Caco-2 (cell line): Measurements from ENCODE around the gene TIMM50. TPM values are rescaled to one million over a fixed set of nuclear protein-coding genes. Genes with fewer than 3 reads are reported as not detected.
A peak's percentile ranks its signal among the peaks of the same experiment; 100 is the strongest.
"Not testable (repeated sequence)": the region's sequence is repeated elsewhere in the genome, so short reads cannot be mapped to it uniquely, and the experiment has no call there.

ENCODE experiments used
- BruUV-seq: library from RNA; stranded (reverse); fragments of 400-500 nt; replicated peaks from 2 replicates; lab custom pipeline; 2021; lab: Mats Ljungman, UMichigan
- CTCF ChIA-PET: fragments of 300-600 bp; sonication (Branson Sonifier 250); formaldehyde crosslinking; loops from one replicate; lab custom pipeline; 2022; ENCODE audit warnings: antibody characterized with exemption; lab: Charles Lee
- POLR2A ChIA-PET: fragments of 300-600 bp; sonication (Branson Sonifier 250); formaldehyde crosslinking; loops from one replicate; lab custom pipeline; 2022; ENCODE audit warnings: antibody characterized with exemption; lab: Charles Lee
- DNase-seq, 2 experiments: peaks; one replicate each; pipeline versions ENCODE4 v3.0.0 to v3.0.0-alpha.2; 2020 to 2022
- H3K27me3 ChIP-seq: replicated peaks from 2 replicates; pipeline ENCODE4 v1.6.0; 2011; ENCODE audit warnings: low read length; ENCODE audit not compliant: control insufficient read depth, insufficient read depth
- H3K36me3 ChIP-seq: 2 replicates; pipeline ENCODE4 v1.5.1; 2011; ENCODE audit warnings: low read length; ENCODE audit not compliant: control insufficient read depth, insufficient read depth
- H3K4me1 ChIP-seq: fragments of 250-450 bp; sonication (Bioruptor Pico); 2 replicates; pipeline ENCODE4 v1.5.1; 2020; ENCODE audit warnings: mild to moderate bottlenecking
- H3K4me3 ChIP-seq: 2 replicates; pipeline ENCODE4 v1.5.1; 2011; ENCODE audit warnings: low read depth, mild to moderate bottlenecking, control low read depth, low read length
- H3K9me3 ChIP-seq: fragments of 250-450 bp; sonication (Bioruptor Pico); 2 replicates; pipeline ENCODE4 v1.5.1; 2020; ENCODE audit warnings: mild to moderate bottlenecking, moderate library complexity
- H3K27ac Mint-ChIP-seq: one replicate; pipeline ENCODE4 v1.8.0; 2022; ENCODE audit warnings: mixed read lengths; ENCODE audit not compliant: unreplicated experiment
- H3K27me3 Mint-ChIP-seq: one replicate; pipeline ENCODE4 v1.8.0; 2022; ENCODE audit warnings: mixed read lengths; ENCODE audit not compliant: insufficient read depth, unreplicated experiment
- H3K36me3 Mint-ChIP-seq: one replicate; pipeline ENCODE4 v1.8.0; 2022; ENCODE audit warnings: mild to moderate bottlenecking, mixed read lengths; ENCODE audit not compliant: insufficient read depth, unreplicated experiment
- H3K4me1 Mint-ChIP-seq: one replicate; pipeline ENCODE4 v1.8.0; 2022; ENCODE audit warnings: low read depth, mixed read lengths; ENCODE audit not compliant: unreplicated experiment
- H3K4me3 Mint-ChIP-seq: one replicate; pipeline ENCODE4 v1.8.0; 2022; ENCODE audit warnings: mild to moderate bottlenecking, moderate library complexity, mixed read lengths; ENCODE audit not compliant: unreplicated experiment
- H3K9me3 Mint-ChIP-seq: one replicate; pipeline ENCODE4 v1.8.0; 2022; ENCODE audit warnings: mixed read lengths; ENCODE audit not compliant: unreplicated experiment
- CTCF ChIP-seq, 2 experiments: fragments of 200-600 bp in 1 of 2; IDR thresholded peaks; 1 replicate in 1 of 2; 2 replicates in 1 of 2; pipeline versions ENCODE4 v1.5.1 to v1.8.0; 2011 to 2022; ENCODE audit warnings: antibody characterized with exemption in 1 of 2, control low read depth in 1 of 2, inconsistent platforms in 1 of 2, low read depth in 1 of 2, low read length in 1 of 2, mild to moderate bottlenecking in 1 of 2, moderate library complexity in 1 of 2; ENCODE audit not compliant: insufficient read depth in 1 of 2, severe bottlenecking in 1 of 2, unreplicated experiment in 1 of 2
- intact Hi-C: fragments of 100-400 bp; cut with micrococcal nuclease; formaldehyde crosslinking; loops from one replicate; pipeline ENCODE4 v1.10.0; 2022; ENCODE audit not compliant: unreplicated experiment
- total RNA-seq: library from RNA; stranded (reverse); gene quantifications from 2 replicates; pipeline ENCODE4 v1.2.3, GENCODE V29; 2022

Gene TIMM50
- total RNA-seq, 1 experiment from 2014 or later, result 152 TPM

- Histone ChIP-seq H3K36me3 (peaks cover 3% of the 10 kb centered on the region), H3K9me3 (no peaks in the 10 kb centered on the region), H3K27me3 (no peaks in the 10 kb centered on the region), H3K4me1 (peaks cover 8% of the 10 kb centered on the region), H3K4me3 (no peak overlapping the region)
- Mint-ChIP-seq H3K27ac (peak overlapping the region; percentile 61), H3K9me3 (no peaks in the 10 kb centered on the region), H3K36me3 (peaks cover 74% of the 10 kb centered on the region), H3K4me1 (peaks cover 18% of the 10 kb centered on the region), H3K4me3 (no peak overlapping the region), H3K27me3 (no peaks in the 10 kb centered on the region)
- no peak for DNase-seq
- CTCF ChIA-PET, result interaction anchor here (0.6 to 0.7 kb wide), 2 partner anchors 25 kb away, joined by 3 read pairs; no protein-coding TSS in a partner anchor
- POLR2A ChIA-PET, result no interaction called here
- TF ChIP-seq CTCF (IDR thresholded peaks at IDR 0.05; ENCODE audit: insufficient read depth in 1 of 2, low read depth in 1 of 2, low read length in 1 of 2, severe bottlenecking in 1 of 2, unreplicated experiment in 1 of 2), result no peak
- BruUV-seq, result no TSS peak
- intact Hi-C loops, result no loop called here
These were observed 31.4 kb upstream of the TIMM50 start for GRCh38 chr19:39449116-39449797.

GRCh38 chr19:39451257-39451656 lies 29.4 kb upstream of the TIMM50 start:
- intact Hi-C loops, BruUV-seq, CTCF ChIA-PET: not testable (repeated sequence)

GRCh38 chr19:39463403-39463802 lies 17.2 kb upstream of the TIMM50 start:
- Histone ChIP-seq H3K27me3 (no peaks in the 10 kb centered on the region), H3K9me3 (no peaks in the 10 kb centered on the region), H3K4me1 (no peaks in the 10 kb centered on the region), H3K4me3 (no peak overlapping the region), H3K36me3 (peaks cover 6% of the 10 kb centered on the region)
- POLR2A ChIA-PET, result no interaction called here
- no peak for TF ChIP-seq CTCF (IDR thresholded peaks at IDR 0.05; ENCODE audit: insufficient read depth in 1 of 2, low read depth in 1 of 2, low read length in 1 of 2, severe bottlenecking in 1 of 2, unreplicated experiment in 1 of 2)
- peaks cover 91% of the 10 kb centered on the region for H3K36me3 Mint-ChIP-seq
- H3K27ac Mint-ChIP-seq, result no peak overlapping the region
- DNase-seq, result no peak
- CTCF ChIA-PET, result no interaction called here
- no TSS peak for BruUV-seq
- H3K4me3 Mint-ChIP-seq, result no peak overlapping the region
- H3K4me1 Mint-ChIP-seq, result no peaks in the 10 kb centered on the region
- no peaks in the 10 kb centered on the region for H3K9me3 Mint-ChIP-seq
- H3K27me3 Mint-ChIP-seq, result no peaks in the 10 kb centered on the region
- intact Hi-C loops, result no loop called here

More at GRCh38 chr19:39451257-39451656, 29.4 kb upstream of the TIMM50 start:
- H3K4me1 ChIP-seq, DNase-seq, H3K27me3 Mint-ChIP-seq, H3K9me3 Mint-ChIP-seq, H3K9me3 ChIP-seq, H3K4me3 ChIP-seq, H3K4me3 Mint-ChIP-seq, H3K27ac Mint-ChIP-seq, POLR2A ChIA-PET, H3K27me3 ChIP-seq, H3K36me3 ChIP-seq: not testable (repeated sequence)
- Mint-ChIP-seq H3K36me3 (peaks cover 71% of the 10 kb centered on the region), H3K4me1 (peaks cover 15% of the 10 kb centered on the region)
